Measurements from ENCODE around the gene THAP7. TPM values are rescaled to one million over a fixed set of nuclear protein-coding genes. Genes with fewer than 3 reads are reported as not detected.

THAP7 gene
- total and polyA plus RNA-seq, 9 of the 15 experiments (the other 6 are each of a cell fraction or from before 2014, with no cell fraction given) = 7.9 to 263 (median 84.1) TPM

DNA sequence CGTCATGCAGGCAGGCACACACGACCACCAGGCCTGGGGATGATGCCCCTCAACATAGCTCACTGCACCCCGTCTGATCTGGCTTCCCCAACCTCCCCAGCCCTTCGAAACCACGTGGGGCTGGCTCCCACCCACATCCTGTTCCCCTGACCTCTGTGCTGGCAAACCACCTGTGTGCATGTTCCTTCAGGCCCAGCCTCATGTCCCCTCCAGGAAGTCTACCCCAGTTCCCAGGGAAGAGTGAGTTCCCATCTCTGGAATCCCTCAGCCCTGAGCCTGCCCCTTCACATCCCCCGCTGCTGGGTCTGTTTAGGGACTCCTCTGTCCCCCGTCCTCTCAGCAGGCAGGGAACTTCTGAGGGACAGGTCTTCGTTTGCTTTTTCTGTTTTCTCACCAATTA, 23.3 kb upstream of the THAP7 start (continued):
- TF ChIP-seq, protein P1, sequence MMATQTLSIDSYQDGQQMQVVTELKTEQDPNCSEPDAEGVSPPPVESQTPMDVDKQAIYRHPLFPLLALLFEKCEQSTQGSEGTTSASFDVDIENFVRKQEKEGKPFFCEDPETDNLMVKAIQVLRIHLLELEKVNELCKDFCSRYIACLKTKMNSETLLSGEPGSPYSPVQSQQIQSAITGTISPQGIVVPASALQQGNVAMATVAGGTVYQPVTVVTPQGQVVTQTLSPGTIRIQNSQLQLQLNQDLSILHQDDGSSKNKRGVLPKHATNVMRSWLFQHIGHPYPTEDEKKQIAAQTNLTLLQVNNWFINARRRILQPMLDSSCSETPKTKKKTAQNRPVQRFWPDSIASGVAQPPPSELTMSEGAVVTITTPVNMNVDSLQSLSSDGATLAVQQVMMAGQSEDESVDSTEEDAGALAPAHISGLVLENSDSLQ (IDR thresholded peaks at IDR 0.05) = no peak
- TF ChIP-seq STAT5B (CRISPR knock-in tag; IDR thresholded peaks at IDR 0.05) = no peak
- TF ChIP-seq GATAD2B (IDR thresholded peaks at IDR 0.05; ENCODE audit: borderline replicate concordance) = no peak
- no peak for TF ChIP-seq SIN3B (IDR thresholded peaks at IDR 0.05; ENCODE audit: low read depth)
- TF ChIP-seq RUNX1 (IDR thresholded peaks at IDR 0.05; ENCODE audit: low read depth) = peak; percentile 25; the same call in 1 of the 2 replicates
- TF ChIP-seq, protein P2, sequence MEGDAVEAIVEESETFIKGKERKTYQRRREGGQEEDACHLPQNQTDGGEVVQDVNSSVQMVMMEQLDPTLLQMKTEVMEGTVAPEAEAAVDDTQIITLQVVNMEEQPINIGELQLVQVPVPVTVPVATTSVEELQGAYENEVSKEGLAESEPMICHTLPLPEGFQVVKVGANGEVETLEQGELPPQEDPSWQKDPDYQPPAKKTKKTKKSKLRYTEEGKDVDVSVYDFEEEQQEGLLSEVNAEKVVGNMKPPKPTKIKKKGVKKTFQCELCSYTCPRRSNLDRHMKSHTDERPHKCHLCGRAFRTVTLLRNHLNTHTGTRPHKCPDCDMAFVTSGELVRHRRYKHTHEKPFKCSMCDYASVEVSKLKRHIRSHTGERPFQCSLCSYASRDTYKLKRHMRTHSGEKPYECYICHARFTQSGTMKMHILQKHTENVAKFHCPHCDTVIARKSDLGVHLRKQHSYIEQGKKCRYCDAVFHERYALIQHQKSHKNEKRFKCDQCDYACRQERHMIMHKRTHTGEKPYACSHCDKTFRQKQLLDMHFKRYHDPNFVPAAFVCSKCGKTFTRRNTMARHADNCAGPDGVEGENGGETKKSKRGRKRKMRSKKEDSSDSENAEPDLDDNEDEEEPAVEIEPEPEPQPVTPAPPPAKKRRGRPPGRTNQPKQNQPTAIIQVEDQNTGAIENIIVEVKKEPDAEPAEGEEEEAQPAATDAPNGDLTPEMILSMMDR (IDR thresholded peaks at IDR 0.05 in 2 of 3, conservative IDR thresholded peaks at IDR 0.05 in 1 of 3; ENCODE audit: insufficient read depth in 2 of 3, low read depth in 1 of 3, low read length in 3 of 3) = 0 out of 6 replicates have a peak, but pooled peaks of 1 of the 3 experiments have one; percentile 1
- TF ChIP-seq, protein P3, sequence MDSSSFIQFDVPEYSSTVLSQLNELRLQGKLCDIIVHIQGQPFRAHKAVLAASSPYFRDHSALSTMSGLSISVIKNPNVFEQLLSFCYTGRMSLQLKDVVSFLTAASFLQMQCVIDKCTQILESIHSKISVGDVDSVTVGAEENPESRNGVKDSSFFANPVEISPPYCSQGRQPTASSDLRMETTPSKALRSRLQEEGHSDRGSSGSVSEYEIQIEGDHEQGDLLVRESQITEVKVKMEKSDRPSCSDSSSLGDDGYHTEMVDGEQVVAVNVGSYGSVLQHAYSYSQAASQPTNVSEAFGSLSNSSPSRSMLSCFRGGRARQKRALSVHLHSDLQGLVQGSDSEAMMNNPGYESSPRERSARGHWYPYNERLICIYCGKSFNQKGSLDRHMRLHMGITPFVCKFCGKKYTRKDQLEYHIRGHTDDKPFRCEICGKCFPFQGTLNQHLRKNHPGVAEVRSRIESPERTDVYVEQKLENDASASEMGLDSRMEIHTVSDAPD (CRISPR knock-in tag; IDR thresholded peaks at IDR 0.05) = no peak
